Measurements from ENCODE around the gene TINAGL1.

TINAGL1 gene

GRCh38 chr1:31576201-31576669, at the start of gene TINAGL1:
Gene TINAGL1, plus strand, starts transcription at chr1:31576515. Its CDS starts 634 bp downstream, at chr1:31577149.
- no peak for DNase-seq

GRCh38 chr1:31529999-31530684, 46.2 kb upstream of the TINAGL1 start:
- DNase-seq: no peak

- no peak for DNase-seq
Observed at GRCh38 chr1:31531177-31531999, 44.9 kb upstream of the TINAGL1 start.

GRCh38 chr1:31532173-31532572, 44.1 kb upstream of the TINAGL1 start:
- no peak for DNase-seq

- DNase-seq: no peak
Observed at GRCh38 chr1:31535561-31535960, 40.8 kb upstream of the TINAGL1 start.

GRCh38 chr1:31539329-31539728, 37.0 kb upstream of the TINAGL1 start:
- DNase-seq: no peak

GRCh38 chr1:31541194-31541593, 35.1 kb upstream of the TINAGL1 start:
- no peak for DNase-seq

GRCh38 chr1:31545927-31546540, 30.3 kb upstream of the TINAGL1 start:
- no peak for DNase-seq

GRCh38 chr1:31548534-31548906, 27.8 kb upstream of the TINAGL1 start:
- no peak for DNase-seq

GRCh38 chr1:31548907-31549808, 27.2 kb upstream of the TINAGL1 start:
- peak; percentile 51 to 92 (median 66) for DNase-seq

- DNase-seq: no peak
Observed at GRCh38 chr1:31549809-31550620, 26.3 kb upstream of the TINAGL1 start.

GRCh38 chr1:31551208-31551607, 25.1 kb upstream of the TINAGL1 start:
- DNase-seq: no peak

GRCh38 chr1:31552489-31552888, 23.8 kb upstream of the TINAGL1 start:
- no peak for DNase-seq

GRCh38 chr1:31556481-31557006, 19.8 kb upstream of the TINAGL1 start:
- DNase-seq: no peak

GRCh38 chr1:31559715-31560114, 16.6 kb upstream of the TINAGL1 start:
- DNase-seq: no peak

GRCh38 chr1:31560394-31560793, 15.9 kb upstream of the TINAGL1 start:
- no peak for DNase-seq

- no peak for DNase-seq
Observed at GRCh38 chr1:31562707-31563360, 13.5 kb upstream of the TINAGL1 start.

- no peak for DNase-seq
Observed at GRCh38 chr1:31564606-31564989, 11.7 kb upstream of the TINAGL1 start.

GRCh38 chr1:31567956-31568570, 8.3 kb upstream of the TINAGL1 start:
- DNase-seq: no peak

GRCh38 chr1:31568895-31569595, 7.3 kb upstream of the TINAGL1 start:
- no peak for DNase-seq

All from activated CD4-positive, CD25-positive, alpha-beta regulatory T cell (primary cell).